GM18526 (cell line): Measurements from ENCODE around the gene LUZP2.

Experiments
- POLR2A ChIP-seq: IDR thresholded peaks from 3 replicates; pipeline ENCODE4 v1.6.1; 2011; ENCODE audit not compliant: insufficient read length; ENCODE audit errors: extremely low read depth

Gene LUZP2

DNA sequence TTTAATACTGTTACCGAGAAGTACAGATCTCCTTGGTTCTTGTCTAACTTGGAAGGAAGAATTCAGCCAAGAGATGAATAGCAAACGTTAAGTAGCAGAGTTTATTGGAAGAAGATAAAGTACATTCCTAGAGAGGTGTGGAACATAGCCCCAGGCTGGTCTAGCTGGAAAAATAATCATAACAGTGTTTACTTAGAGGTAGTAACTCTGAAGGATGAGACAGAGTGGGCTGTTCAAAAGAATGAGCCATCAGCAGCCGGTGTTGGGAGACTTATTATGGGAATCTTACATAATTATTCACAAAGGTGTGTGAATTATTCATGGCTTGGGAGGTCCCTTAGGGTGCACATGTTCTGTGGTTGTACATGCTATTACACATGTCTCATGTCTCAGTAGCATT is 276.5 kb downstream of the LUZP2 start:
- no peak for TF ChIP-seq POLR2A

GRCh38 chr11:24779791-24780190 is 282.9 kb downstream of the LUZP2 start:
- TF ChIP-seq POLR2A: no peak

- no peak for TF ChIP-seq POLR2A
Measured at GRCh38 chr11:24781288-24781687, 284.4 kb downstream of the LUZP2 start.

DNA sequence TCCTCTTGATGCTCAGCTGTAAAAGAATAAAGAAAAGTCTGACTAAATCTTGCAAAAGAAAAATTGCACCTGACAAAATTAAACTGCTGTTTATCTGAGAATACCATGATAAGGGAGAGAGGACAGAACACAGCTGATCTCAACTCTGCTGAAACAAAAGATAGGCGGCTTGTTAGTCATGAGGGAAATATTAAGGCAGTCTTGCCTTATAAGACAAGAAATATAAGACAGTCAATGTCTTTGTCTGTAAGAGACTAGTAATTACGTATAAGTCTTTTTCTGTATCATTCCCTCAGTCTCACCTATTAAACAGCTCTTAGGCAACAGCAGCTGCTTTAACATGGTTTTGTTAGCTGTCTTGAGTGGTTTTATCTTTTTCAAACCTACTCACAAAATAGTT is 296.6 kb downstream of the LUZP2 start:
- TF ChIP-seq POLR2A: no peak

DNA sequence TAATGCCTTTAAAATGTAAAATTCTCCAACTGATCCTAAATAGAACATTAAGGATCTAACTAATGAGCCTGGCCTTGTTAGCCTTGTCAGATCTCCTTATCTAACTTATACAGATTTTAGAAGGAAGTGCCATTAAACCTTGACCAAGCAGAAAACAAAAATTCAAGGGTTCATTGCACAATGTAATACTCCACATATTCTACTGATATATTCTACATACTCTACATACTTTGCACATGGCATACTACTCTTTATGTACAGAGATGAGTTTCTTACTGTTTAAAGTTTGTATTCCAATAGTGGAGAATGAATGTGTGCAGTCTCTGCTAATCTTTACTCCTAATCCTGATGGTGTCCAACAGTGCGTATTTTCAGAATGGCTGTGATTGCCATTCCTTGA is 297.2 kb downstream of the LUZP2 start:
- TF ChIP-seq POLR2A: no peak

- TF ChIP-seq POLR2A: no peak
Measured at GRCh38 chr11:24805671-24806070, 308.8 kb downstream of the LUZP2 start.

GRCh38 chr11:24808173-24808572 is 311.3 kb downstream of the LUZP2 start:
- TF ChIP-seq POLR2A: no peak

- TF ChIP-seq POLR2A: no peak
Measured at GRCh38 chr11:24819006-24819405, 322.2 kb downstream of the LUZP2 start.

DNA sequence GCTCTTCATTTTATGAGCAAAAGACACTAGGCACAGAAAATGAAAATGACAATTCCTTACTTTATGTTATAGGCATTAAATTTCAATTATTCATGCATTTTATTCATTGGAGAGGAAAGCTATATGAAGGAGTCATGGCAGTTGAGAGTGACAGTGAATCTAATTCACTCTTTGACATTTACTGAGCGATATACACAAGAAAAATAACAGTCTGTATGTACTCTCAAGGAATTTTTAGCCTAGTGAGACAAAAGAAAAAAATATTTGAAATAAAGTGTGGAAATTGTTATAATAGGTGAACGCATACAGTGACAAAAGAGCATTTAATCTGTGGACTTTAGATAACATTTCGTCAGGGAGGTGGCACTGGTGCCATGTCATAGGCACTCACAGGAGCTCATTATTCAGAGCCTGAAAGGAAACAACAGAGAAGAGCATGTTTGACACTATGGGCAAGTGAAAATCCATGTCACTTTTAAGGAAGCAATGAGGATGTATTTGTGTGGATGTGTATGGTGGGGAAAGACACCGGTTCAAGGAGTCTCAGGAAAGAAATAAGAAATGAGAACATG is 323.1 kb downstream of the LUZP2 start:
- TF ChIP-seq POLR2A: no peak

GRCh38 chr11:24820541-24820940 is 323.7 kb downstream of the LUZP2 start:
- TF ChIP-seq POLR2A: no peak

DNA sequence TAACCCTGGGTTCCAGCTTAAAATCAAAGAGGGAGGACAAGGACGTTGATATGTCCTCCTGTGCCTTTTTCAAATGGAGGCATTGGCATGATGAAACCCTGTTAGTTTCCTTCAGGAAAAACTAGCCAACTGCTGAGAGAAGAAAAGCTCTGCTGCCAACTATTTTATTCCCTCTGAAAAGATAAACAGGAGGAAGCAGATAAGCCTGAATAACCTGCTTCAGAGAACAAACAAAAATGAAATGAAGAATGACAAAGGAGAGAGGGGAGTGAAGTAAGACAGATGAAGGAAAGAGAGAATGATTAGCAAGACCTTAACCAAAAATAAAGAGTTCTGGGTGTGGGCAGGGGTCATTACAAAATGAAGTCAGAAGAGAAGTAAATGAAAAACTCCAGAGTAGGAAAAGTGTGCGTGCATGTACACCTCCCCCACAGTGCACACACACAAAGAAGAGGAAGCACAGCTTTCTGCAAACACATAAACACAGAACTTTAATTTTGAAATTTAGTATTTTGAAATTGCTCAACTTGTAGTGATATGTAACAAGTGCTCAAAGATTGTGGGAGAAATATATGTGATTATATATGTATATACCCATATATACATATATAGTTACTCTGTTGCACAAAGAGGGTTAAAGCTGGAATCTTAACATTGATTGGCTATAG is 332.2 kb downstream of the LUZP2 start:
- no peak for TF ChIP-seq POLR2A

DNA sequence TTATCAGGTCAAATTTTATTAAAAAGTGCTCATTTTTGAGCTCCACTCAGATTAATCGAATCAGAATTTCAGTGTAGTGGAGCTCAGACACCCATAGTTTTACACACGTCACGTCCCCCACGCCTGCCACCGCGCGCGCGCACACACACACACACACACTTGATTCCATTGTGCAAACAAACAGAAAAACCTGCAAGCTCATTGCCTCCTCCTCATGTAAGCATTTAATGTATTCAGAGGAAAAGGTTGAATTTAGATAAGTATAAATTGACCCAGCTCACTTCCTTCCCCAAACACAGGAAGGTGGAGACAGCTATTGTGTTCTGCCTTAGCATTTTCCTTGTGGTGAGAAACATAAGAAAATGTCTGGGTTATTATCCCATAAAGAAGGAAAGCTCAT is 336.7 kb downstream of the LUZP2 start:
- no peak for TF ChIP-seq POLR2A

GRCh38 chr11:24837112-24837511 is 340.3 kb downstream of the LUZP2 start:
- TF ChIP-seq POLR2A: no peak

- no peak for TF ChIP-seq POLR2A
Measured at GRCh38 chr11:24842308-24842707, 345.5 kb downstream of the LUZP2 start.

DNA sequence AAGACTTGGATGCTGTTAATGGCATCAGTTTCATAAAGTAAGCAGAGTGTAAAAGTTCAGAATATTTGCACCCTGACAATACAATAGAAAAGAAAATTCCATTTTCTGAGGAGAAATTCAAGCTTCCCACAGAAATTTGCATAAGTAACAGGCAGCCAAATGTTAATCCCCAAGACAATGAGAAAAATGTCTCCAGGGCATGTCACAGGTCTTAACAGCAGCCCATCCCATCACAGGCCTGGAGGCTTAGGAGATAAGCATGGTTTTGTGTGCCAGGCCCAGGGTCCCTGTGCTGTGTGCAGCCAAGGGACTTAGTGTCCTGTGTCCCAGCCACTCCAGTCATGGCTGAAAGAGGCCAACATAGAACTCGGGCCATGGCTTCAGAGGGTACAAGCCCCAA is 347.6 kb downstream of the LUZP2 start:
- TF ChIP-seq POLR2A: no peak

DNA sequence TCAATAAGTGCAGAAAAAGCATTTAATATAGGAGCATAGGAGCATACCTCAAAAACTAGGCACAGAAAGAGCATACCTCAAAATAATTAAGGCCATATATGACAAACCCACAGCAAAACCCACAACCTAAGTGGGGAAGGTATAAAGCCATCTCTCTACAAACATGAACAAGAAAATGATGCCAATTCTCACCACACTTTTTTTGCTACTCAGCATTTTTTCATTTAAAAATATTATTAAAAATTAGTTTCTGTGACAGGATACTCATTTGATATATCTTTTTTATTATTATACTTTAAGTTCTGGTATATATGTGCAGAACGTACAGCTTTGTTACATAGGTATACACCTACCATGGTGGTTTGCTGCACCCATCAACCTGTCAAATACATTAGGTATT is 352.0 kb downstream of the LUZP2 start:
- TF ChIP-seq POLR2A: no peak

DNA sequence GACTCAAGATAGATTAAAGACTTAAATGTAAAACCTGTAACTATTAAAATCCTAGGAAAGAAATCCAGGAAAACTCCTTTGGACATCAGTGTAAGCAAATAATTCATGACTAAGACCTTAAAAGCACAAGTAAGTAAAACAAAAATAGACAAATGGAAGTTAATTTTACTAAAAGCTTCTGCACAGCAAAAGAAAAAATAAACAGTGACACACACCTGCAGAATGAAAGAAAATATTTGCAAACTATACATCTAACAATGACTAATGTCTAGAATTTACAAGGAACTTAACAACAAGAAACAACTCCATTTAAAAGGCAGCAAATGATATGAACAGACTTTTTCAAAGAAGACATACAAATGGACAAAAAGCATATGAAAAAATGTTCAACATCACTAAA is 359.1 kb downstream of the LUZP2 start:
- no peak for TF ChIP-seq POLR2A
